ENCODE results near the gene RBM3.

RBM3 gene

DNA sequence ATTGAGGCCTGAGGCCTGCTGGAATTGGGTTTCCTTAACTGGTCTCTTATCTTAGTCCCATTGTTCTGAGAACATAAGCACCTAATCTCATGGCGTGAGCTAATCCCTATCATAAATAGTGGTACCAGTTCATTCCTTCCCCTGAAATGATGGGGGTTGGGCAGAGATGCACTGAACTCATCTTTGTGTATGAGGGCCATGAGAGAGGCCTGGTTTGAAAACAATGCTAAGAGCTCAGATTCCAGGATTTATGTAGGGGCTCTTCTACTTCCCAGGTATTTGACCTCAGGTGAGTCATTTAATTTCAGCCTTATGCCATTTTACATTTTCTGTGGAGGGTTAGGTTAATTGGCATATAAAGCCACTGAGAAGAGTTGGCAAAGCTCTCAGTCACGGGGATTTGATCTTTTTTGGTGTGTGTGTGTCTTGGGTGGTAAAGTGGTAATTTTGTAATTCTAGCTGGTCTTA is 4.4 kb downstream of the RBM3 start:
- no peak for DNase-seq (ENCODE audit: low read depth in 3 of 3)

DNA sequence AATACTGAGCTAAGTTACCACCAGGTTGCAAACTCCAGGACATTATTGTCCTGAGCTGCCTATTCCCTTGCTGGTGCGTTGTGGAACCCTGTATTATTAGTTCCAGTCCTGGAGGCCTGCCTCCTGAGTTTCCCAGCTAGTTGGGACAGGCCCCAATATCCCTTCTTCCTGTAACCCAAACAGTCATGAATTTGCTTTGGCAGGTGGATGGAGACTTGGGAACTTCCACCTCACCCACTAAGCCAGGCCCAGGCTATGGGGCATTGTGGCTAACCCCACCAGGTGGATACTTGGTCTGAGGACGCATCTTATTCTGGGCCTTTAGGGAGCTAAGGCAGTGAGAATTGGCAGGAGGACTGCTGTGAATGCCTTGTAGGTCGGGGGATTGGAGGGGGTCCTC is 5.0 kb downstream of the RBM3 start:
- no peak for DNase-seq (ENCODE audit: low read depth in 3 of 3)

DNA sequence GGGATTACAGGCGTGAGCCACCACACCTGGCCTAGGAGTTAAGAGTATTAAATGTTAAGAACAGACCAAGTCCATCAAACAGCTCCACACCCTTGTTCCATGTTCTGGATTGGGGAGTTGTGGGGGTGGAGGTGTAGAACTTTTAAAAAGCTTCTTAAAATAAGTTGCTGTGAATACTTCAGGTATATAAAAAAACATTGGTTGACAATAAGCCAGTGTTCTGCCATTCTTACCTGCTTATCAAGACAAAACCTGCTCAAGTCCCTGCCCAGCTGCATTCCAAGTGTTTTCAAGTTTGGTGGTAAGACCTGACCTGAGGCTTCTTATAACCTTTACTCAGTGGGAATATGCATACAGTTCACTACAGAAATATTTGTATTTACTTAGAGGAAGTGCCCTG is 6.4 kb downstream of the RBM3 start:
- DNase-seq (ENCODE audit: low read depth in 3 of 3): no peak

DNA sequence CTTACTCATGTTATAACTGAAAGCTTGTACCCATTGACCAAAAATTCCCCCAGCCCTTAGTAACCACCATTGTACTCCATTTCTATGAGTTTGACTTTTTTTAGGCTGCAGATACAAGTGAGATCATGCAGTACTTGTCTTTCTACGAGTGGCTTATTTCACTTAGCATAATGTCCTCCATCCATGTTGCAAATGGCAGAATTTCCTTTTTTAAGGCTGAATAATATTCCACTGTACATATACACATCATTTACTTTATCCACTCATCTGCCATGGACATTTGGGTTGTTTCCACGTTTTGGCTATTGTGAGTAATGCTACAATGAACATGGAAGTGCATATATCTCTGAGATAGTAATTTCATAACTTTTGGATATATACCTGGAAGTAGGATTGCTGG is 10.4 kb downstream of the RBM3 start:
- no peak for DNase-seq (ENCODE audit: low read depth in 3 of 3)

DNA sequence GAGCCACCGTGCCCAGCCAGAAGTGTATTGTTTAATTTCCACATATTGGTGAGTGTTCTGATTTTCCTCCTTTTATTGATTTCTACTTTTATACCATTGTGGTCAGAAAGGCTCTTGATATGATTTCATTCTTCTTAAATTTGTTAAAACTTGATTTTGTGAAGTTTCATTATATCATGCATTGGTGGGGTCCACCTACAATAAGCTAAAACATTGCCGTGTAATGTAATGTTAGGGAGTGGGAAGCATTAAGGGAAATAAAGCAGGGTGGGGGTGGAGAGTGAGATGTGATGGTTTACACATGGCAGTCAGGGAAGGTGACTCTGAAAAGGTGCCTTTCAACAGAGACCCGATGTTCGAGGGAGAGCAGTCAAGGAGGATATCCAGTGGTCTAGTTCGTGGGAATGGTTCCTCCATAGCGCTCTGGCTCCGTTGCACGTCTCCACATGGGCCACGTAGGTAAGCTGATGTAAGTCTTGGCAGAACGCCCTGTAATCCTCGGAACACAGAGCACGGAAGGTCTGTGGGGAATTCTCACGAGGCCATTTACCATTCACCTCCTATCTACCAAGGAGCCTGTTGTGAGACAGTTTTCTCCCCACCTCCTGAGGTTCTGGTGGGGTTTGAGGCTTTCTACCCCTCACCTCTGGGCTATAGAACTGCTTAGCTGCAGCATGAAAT is 15.3 kb downstream of the RBM3 start:
- no peak for DNase-seq (ENCODE audit: low read depth in 3 of 3)

DNA sequence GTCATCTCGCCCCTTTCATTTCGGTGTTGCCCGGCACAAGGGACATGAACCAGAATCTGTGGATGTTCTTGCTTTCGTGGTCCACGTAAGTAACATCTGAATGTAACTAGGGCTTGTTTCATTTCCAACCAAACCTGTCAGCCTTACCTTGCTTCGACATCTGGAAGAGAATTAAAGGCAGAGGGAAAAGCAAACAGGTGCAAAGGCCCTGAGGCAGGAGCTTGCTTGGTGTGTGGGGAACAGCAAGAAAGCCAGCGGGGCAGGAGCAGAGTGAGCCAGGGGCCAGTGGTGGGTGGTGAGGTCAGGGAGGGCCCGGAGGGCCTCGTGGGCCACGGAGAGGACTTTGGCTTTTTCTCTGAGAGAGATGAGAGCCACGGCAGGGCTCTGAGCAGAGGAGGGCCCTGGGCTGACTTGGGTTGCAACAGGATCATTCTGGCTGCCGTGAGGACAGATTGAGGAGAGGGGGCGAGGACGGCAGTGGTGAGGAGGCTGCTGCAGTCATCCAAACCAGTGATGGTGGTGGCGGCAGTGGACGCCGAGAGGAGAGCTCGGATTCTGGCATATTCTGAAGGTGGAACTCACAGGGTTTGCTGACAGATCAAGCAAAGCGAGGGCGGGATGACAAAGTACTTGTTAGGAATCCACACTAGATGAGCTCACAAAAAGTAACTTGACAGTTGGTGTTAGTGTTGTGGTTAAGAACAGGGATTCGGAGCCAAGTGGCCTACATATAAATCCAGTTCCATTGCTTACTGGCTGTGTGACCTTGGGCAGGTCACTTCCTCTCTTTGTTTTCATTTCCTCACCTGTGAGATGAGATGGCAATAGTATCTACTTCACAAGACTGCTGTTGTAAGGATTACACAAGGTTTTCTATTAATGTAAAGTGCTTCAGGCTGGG is 16.2 kb downstream of the RBM3 start:
- DNase-seq (ENCODE audit: low read depth in 3 of 3): no peak

DNA sequence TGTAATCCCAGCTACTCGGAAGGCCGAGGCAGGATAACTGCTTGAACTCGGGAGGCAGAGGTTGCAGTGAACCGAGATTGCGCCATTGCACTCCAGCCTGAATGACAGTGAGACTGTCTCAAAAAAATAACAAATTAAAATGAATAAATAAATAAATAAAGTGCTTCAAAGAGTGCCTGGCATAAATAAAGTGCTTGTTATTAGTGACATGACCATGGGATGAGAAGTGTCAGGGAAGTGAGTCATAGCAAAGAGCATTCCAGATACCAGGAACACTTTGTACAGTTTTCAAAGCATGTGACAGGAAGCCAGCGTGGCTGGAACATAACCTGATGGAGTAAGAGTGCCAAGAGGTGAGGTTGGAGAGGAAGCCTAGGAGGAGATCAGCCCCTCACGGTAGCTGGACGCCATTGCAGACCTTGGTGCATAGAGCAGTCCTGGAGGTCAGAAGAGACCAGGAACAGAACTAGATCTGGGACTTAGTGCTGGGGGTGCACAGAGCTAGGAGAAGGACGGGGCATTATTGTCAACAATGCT is 17.0 kb downstream of the RBM3 start:
- no peak for DNase-seq (ENCODE audit: low read depth in 3 of 3)

DNA sequence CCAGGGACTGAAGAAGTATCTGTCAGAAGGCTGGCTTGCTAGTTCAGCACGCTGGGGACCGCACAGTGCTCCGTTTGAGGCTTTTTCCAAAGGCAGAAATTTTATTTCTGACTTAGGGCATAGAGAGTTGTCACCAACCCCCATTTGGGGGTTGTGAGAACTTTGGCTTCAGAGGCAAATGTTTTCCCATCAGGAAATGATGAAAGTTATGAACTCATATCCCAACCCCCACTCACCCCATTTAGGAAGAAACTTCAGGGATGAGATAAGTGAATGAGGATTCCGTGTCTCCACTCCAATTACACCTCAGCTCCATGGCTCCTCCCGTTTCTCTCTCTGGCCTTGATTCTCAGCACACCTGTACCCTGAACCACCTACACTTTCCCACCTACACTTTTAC is 18.7 kb downstream of the RBM3 start:
- no peak for DNase-seq (ENCODE audit: low read depth in 3 of 3)

DNA sequence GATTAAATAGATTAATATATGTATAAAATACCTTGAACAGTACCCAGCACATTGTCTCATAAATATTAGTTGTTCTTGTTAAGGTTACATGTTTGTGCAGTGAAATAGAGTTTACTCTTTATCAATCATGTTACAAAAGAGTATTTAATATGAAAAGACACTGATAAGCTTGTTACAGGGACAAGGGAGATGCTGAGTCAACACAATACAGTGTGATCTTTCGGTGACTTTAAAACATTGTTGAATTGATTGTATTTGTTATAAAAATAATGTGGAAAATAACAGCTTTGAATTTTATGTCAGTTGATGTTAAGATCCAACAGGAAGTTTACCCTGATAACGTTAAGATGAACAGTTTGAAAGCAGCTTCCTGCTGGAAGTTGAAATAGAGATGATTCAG is 21.6 kb downstream of the RBM3 start:
- no peak for DNase-seq (ENCODE audit: low read depth in 3 of 3)

DNA sequence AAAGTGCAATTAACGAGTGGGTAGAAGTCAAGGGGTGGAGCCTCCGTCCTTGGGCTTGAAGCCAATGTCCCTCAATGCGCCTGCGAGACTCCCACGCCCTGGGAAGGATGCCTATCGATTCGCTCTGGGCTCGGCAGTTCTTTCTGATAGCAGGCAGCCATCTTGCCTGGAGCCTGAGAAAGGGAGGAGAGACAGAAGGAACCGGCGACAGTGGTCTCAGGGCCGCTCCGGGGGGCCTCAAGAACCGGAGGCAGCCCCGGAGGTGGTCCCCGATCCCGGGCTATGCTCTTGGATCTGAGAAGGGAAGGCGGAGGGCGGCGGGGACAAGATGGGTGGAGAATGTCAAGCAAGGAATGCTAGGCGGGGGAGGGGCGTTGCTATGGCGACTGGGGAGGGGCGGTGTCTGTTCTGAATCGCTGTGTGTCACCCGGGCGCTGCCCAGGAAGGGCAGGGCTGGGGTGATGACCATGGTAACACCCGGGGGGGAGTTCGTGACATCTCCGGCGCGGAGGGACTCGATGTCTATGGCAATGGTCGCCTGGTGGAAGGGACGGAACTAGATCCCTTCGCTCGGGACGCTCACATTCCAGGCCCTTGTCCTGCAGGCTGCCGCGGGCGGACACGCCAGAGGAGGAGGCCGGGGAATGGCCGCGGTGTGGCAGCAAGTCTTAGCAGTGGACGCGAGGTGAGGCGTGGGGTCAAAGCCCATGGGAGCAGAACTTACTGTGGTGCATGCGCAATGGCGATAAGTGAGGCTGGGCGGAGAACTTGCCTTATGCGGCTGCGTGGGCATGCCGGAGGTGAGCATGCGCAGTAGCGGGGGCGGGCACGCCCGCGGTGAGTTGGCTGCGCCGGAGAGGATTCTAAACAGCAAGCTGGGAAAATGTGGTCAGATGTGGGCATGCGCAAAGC is 23.3 kb downstream of the RBM3 start, which contains the start of gene WDR13:
Gene WDR13 (plus strand): TSS at position 140 of the 912 bp plus-strand sequence. CDS start 505 bp downstream, at position 645.
- peak; percentile 75 to 86 (median 82) for DNase-seq (ENCODE audit: low read depth in 3 of 3)

DNA sequence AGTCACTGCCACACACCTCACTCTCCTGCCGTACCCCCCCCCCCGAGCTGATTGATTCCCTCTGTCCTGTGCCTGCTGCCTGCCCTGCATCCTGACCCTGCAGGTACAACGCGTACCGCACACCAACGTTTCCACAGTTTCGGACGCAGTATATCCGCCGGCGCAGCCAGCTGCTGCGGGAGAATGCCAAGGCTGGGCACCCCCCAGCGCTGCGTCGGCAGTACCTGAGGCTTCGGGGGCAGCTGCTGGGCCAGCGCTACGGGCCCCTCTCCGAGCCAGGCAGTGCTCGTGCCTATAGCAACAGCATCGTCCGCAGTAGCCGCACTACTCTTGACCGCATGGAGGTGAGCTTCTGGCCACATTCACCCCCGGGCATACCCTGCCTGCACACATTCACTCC is 24.3 kb downstream of the RBM3 start:
- DNase-seq (ENCODE audit: low read depth in 3 of 3): no peak

DNA sequence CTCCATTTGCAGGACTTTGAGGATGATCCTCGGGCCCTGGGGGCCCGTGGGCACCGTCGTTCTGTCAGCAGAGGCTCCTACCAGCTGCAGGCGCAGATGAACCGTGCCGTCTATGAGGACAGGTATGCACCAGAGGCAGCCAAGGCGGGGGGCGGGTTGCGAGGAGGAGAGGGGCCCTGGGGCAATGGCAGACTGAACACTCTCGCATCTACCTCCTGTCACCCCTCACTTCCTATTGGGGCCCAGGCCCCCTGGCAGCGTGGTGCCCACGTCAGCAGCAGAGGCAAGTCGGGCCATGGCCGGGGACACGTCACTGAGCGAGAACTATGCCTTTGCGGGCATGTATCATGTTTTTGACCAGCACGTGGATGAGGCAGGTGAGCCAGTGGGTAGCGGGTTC is 25.1 kb downstream of the RBM3 start:
- DNase-seq (ENCODE audit: low read depth in 3 of 3): no peak

DNA sequence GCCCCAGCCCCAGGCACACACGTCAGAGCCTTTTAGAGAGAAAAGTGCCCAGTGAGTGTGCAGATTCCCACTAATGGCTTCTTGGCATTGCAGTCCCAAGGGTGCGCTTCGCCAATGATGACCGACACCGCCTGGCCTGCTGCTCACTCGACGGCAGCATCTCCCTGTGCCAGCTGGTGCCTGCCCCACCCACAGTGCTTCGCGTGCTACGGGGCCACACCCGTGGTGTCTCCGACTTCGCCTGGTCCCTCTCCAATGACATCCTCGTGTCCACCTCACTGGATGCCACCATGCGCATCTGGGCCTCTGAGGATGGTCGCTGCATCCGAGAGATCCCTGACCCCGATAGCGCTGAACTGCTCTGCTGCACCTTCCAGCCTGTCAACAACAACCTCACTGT is 25.9 kb downstream of the RBM3 start:
- no peak for DNase-seq (ENCODE audit: low read depth in 3 of 3)

DNA sequence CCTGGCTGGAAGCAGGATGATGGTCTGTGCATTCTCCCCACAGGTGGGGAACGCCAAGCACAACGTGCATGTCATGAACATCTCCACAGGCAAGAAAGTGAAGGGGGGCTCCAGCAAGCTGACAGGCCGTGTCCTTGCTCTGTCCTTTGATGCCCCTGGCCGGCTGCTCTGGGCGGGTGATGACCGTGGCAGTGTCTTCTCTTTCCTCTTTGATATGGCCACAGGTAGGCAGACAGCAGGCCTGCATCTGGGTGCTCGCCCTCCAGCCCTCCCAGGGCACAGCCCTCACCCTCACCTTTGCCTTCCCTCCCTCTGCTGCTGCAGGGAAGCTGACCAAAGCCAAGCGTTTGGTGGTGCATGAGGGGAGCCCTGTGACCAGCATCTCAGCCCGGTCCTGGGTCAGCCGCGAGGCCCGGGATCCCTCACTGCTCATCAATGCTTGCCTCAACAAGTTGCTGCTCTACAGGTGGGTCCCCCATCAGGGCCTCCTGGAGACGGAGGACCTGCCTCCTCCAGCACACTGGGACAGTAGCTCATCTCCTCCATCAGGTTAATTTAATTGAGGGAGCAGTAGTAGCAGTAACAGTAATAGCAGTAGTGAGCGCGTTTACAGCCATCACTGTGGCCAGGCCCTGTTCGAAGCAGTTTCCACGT is 27.6 kb downstream of the RBM3 start:
- no peak for DNase-seq (ENCODE audit: low read depth in 3 of 3)

DNA sequence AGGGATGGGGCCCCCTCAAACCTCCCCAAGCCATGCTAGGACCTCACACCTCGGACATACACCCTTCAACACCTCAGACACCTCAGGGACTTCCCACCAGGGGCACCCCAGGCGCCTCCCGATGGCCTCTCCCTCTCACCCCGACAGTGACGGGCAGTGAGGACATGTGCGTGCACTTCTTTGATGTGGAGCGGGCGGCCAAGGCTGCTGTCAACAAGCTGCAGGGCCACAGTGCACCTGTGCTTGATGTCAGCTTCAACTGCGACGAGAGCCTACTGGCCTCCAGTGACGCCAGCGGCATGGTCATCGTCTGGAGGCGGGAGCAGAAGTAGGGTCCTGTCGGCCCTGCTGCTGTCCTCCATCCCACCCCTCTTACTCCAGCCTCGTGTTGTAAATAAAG is 30.4 kb downstream of the RBM3 start:
- DNase-seq (ENCODE audit: low read depth in 3 of 3): no peak

DNA sequence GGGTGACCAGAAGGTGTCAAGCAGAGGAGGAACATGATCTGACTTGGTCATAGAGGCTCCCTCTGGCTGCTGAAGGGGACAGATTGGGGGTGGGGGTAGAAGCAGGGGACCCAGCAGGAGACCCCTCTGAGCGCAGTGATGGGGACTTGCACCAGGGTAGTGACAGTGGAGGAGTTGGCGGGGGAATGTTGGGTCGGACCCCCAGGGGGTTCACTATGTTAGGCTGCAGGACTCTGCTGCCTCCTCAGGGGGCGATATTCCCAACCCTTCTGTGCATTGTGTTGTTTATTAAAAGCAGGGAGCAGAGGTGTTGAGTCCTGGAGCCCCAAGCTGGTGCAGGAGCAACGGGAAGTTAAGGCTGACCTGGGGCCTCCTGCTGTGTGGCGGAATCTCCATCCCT is 31.8 kb downstream of the RBM3 start:
- DNase-seq (ENCODE audit: low read depth in 3 of 3): no peak

DNA sequence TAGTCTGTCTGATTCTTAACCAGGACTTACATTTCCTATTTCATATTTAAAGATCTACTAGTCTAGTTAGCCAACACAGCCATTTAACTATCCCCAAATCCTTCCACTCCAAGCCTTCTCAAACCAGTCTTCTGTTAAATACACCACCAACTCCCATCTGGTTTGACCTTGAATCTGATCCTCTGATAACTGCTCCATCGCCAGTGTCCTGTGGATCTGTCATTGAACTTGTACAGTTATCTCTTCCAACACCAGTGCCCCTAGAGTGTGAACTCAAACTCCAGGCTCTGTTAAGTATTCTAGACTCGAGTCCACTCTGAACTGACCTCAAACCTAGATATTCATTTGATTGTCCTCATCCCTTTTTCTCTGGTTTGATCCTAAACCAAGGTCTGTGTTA is 37.4 kb downstream of the RBM3 start:
- DNase-seq (ENCODE audit: low read depth in 3 of 3): no peak

DNA sequence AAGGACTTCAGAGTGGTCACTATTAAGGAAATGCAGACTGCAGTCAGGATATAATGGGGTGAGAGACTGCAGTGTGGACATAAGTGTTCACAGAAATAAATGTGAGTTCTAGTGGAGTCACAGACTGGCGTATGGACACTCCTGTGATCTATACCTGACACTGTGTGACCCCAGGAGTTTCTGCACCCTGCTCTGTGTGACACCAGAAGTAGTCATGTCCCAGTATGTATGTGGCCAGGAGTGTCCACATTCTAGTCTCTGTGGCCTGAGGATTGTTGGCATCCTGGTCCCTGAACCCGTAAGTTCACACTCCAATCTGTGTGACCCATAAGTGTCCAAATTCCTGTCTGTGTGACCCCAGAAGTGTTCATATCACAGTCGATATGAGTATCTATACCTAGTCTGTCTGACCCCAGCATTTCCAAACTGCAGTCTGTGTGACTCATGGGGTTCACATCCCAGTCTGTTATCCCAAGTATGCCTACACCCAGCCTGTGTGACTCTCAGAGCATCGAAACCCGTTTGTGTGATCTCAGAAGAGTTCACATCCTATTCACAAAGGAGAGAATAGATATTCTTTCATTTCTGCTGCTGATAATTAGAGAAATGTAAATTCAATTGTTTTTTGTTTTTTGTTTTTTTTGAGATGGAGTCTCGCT is 39.3 kb downstream of the RBM3 start:
- no peak for DNase-seq (ENCODE audit: low read depth in 3 of 3)

DNA sequence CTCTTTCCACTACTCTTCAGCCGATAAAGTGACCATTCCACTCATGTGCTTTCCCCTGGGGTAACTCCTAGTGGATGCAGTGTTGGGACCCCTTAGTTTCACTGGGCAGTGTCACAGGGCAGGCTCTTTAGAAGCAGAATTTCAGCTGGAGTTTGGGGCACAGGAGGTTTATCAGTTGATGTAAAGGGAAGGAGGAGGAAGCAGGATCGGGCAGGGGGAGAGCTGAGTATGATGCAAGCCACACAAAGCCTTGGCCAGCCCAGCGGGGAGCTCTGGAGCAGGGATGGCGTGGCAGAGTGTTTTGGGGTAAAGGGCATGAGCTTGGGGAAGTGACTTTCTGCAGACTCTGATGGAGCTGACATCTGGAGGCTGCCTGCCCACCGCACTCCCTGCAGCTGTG is 42.3 kb downstream of the RBM3 start:
- no peak for DNase-seq (ENCODE audit: low read depth in 3 of 3)

DNA sequence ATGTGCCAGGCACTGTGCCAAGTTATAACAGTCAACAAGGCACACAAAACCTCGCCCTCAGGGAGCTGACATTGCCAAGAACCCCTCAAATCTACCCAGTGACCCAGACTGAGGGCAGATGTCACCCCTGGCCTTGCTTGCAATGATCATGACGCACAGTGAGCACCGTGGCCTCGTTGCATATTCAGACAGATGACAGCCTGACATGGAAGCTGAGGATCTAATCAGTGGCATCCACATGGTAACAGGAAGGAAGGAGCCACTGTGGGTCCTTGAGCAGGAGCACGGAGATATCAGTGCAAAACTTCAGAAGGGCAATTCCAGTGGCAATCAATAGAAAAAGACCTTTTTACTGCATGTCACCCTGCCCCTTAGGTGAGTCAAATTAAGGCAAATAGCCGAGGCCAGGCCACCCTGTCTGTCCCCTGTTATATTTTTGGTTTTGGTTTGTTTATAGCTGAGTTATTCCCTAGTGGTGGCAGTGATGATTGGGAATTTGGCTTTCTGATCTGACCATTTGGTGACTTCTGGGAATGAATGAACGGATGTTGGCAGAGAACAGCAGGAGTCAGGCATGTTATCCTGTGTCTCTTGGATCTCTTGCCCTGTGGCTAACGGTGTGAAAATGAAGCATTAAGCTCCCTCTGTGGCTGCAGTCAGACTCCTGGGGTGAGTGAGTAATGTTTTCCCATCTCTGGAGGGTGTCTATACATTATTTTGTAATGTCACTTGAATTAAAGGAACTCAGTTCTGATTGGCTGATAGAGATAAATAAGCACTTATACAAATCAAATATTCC is 43.5 kb downstream of the RBM3 start:
- DNase-seq (ENCODE audit: low read depth in 3 of 3): no peak
